Anterior cingulate cortex (tissue), 58 donors: Measurements from ENCODE around the gene ATP10D.
A peak's percentile ranks its signal among the peaks of the same experiment; 100 is the strongest.
"Not testable (repeated sequence)": the region's sequence is repeated elsewhere in the genome, so short reads cannot be mapped to it uniquely, and the experiment has no call there.

ENCODE experiments used
- DNase-seq, 58 donors: peaks; one replicate each; lab custom pipeline; 2025; lab: John Stamatoyannopoulos, UW

The ATP10D gene

GRCh38 chr4:47486231-47486673, 1.2 kb downstream of the ATP10D start:
- peak in 1 of 58 donors; percentile 12 for DNase-seq

GRCh38 chr4:47486727-47487126, 1.7 kb downstream of the ATP10D start:
- DNase-seq: not testable (repeated sequence)

GRCh38 chr4:47488706-47489105, 3.6 kb downstream of the ATP10D start:
- no peak for DNase-seq

GRCh38 chr4:47490550-47490949, 5.5 kb downstream of the ATP10D start:
- DNase-seq: no peak

- no peak for DNase-seq
Observed at GRCh38 chr4:47493238-47494123, 8.4 kb downstream of the ATP10D start.

GRCh38 chr4:47494124-47494430, 9.0 kb downstream of the ATP10D start:
- DNase-seq: no peak

- no peak for DNase-seq
Observed at GRCh38 chr4:47498899-47499298, 13.8 kb downstream of the ATP10D start.

- DNase-seq: no peak
Observed at GRCh38 chr4:47499700-47500099, 14.6 kb downstream of the ATP10D start.

GRCh38 chr4:47500776-47501175, 15.7 kb downstream of the ATP10D start:
- no peak for DNase-seq

- DNase-seq: no peak
Observed at GRCh38 chr4:47505147-47505546, 20.1 kb downstream of the ATP10D start.

- DNase-seq: no peak
Observed at GRCh38 chr4:47505666-47506065, 20.6 kb downstream of the ATP10D start.

GRCh38 chr4:47510506-47511143, 25.6 kb downstream of the ATP10D start:
- no peak for DNase-seq

- DNase-seq: no peak
Observed at GRCh38 chr4:47513461-47513860, 28.4 kb downstream of the ATP10D start.

GRCh38 chr4:47519239-47519883, 34.3 kb downstream of the ATP10D start:
- no peak for DNase-seq

GRCh38 chr4:47525154-47525819, 40.2 kb downstream of the ATP10D start:
- DNase-seq: no peak

- DNase-seq: no peak
Observed at GRCh38 chr4:47526281-47526680, 41.2 kb downstream of the ATP10D start.

- not testable (repeated sequence) for DNase-seq
Observed at GRCh38 chr4:47528646-47529045, 43.6 kb downstream of the ATP10D start.

- no peak for DNase-seq
Observed at GRCh38 chr4:47530801-47531200, 45.7 kb downstream of the ATP10D start.

- DNase-seq: peak in 6 of 58 donors; percentile 1 to 9 (median 5)
Observed at GRCh38 chr4:47531241-47531953, 46.3 kb downstream of the ATP10D start.

- DNase-seq: peak in 4 of 58 donors; percentile 3 to 24 (median 12)
Observed at GRCh38 chr4:47531954-47532321, 46.9 kb downstream of the ATP10D start.
